Activated T-cell treated with anti-CD3 and anti-CD28 coated beads, Interleukin-2, amount 50 U/mL, for 72 hours (primary cell): ENCODE data around the gene LDLRAD4. TPM values are rescaled to one million over a fixed set of nuclear protein-coding genes. Genes with fewer than 3 reads are reported as not detected.

ENCODE experiments used
- ATAC-seq, 2 donors: fragments of 150-1000 bp; cut with Tn5 transposase; replicated peaks in 1 of 2; 2 replicates each; pipeline ENCODE4 v1.10.0; 2021; ENCODE audit warnings: moderate library complexity in 2 of 2, mild to moderate bottlenecking in 1 of 2
- DNase-seq, 2 donors: peaks; one replicate each; pipeline ENCODE4 v3.0.0; 2021 to 2022; ENCODE audit warnings: mixed read lengths in 1 of 2
- H3K27ac Mint-ChIP-seq: one replicate; pipeline ENCODE4 v1.8.0; 2022; ENCODE audit warnings: mild to moderate bottlenecking, moderate library complexity, mixed read lengths
- H3K27me3 Mint-ChIP-seq: one replicate; pipeline ENCODE4 v1.8.0; 2022; ENCODE audit warnings: low read depth, mixed read lengths
- H3K36me3 Mint-ChIP-seq, 2 donors: one replicate each; pipeline ENCODE4 v1.8.0; 2022; ENCODE audit warnings: mixed read lengths in 2 of 2, mild to moderate bottlenecking in 1 of 2; ENCODE audit not compliant: insufficient read depth in 2 of 2
- H3K4me1 Mint-ChIP-seq: one replicate; pipeline ENCODE4 v1.8.0; 2022; ENCODE audit warnings: low read depth, mixed read lengths
- H3K4me3 Mint-ChIP-seq, 2 donors: one replicate each; pipeline ENCODE4 v1.8.0; 2022; ENCODE audit warnings: mild to moderate bottlenecking in 2 of 2, mixed read lengths in 2 of 2, moderate library complexity in 2 of 2
- H3K9me3 Mint-ChIP-seq, 2 donors: one replicate each; pipeline ENCODE4 v1.8.0; 2022; ENCODE audit warnings: mixed read lengths in 2 of 2
- total RNA-seq, 2 donors: library from RNA; stranded (reverse); gene quantifications; one replicate each; pipeline ENCODE4 v1.2.3, GENCODE V29; 2022

LDLRAD4 gene
- total RNA-seq, 2 donors from 2014 or later: 46.0 to 47.2 TPM

DNA sequence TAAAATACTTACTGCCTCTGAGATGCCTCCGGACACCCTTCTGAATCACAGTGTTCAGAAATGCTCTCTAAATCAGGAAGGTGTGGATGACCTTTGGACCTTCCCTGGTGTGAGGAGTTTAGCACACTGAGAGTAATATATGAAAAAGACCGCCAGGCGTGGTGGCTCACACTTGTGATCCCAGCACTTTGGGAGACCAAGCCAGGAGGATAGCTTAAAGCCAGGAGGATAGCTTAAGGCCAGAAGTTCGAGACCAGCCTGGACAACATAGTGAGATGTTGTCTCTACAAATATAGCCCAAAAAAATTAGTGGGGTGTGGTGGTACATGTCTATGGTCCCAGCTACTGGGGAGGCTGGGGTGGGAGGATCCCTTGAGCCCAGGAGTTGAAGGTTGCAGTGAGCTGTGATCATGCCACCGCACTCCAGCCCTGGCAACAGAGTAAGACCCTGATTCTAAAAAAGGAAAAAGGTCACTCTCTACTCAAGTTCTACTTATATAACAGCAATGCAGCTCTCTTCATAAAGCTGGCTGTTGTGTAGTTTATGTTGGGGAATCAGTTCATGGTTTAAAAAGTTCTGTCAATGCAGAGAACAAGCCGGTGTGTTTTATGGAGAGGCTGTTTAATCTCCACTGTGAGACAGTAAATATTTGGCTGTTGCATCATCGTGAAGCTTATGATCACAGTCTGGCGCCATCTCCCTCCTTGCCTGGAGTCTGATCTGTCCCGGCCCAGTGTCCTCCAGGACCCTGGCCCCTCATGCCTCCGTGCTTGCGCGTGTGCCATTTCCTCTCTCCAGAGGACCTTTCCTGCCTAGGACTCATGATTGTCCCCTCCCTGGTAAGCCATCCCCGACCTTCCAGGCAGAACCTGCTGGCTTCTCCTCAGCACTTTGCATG, 323.3 kb downstream of the LDLRAD4 start:
- peaks cover 47% of the 10 kb centered on the region for H3K4me1 Mint-ChIP-seq
- no peaks in the 10 kb centered on the region for H3K9me3 Mint-ChIP-seq
- H3K36me3 Mint-ChIP-seq: peaks cover 0 to 1% of the 10 kb centered on the region in 2 donors
- no peaks in the 10 kb centered on the region for H3K27me3 Mint-ChIP-seq
- ATAC-seq (no peak), DNase-seq (no peak)
- H3K27ac Mint-ChIP-seq: no peak overlapping the region
- no peak overlapping the region for H3K4me3 Mint-ChIP-seq

DNA sequence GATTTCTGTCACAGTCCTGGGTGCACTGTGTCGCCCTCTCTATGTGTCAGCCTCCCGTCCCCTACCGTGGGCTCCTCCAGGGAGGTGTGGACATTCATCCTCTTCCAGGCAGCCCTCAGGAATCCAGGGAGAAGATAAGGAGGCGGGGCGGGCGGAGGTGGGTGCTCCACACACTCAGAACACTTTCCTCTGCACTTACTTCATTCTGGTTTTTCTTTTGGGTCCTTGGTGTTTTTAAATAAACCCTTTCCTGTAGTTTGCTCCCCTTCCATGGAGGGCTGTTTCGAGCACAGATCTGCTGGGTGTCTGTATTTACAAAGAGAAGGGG, 323.9 kb downstream of the LDLRAD4 start:
- H3K4me1 Mint-ChIP-seq: peaks cover 41% of the 10 kb centered on the region
- H3K4me3 Mint-ChIP-seq: no peak overlapping the region
- no peak overlapping the region for H3K27ac Mint-ChIP-seq
- DNase-seq: no peak
- peaks cover under 1 to 1% of the 10 kb centered on the region in 2 donors for H3K36me3 Mint-ChIP-seq
- H3K27me3 Mint-ChIP-seq: no peaks in the 10 kb centered on the region
- ATAC-seq: no peak
- H3K9me3 Mint-ChIP-seq: peaks cover 0 to 2% of the 10 kb centered on the region in 2 donors

- H3K36me3 Mint-ChIP-seq: peaks cover 1 to 6% of the 10 kb centered on the region in 2 donors
- H3K9me3 Mint-ChIP-seq: peaks cover 0 to 2% of the 10 kb centered on the region in 2 donors
- H3K4me3 Mint-ChIP-seq: no peak overlapping the region
- ATAC-seq (no peak), DNase-seq (no peak)
- no peak overlapping the region for H3K27ac Mint-ChIP-seq
- peaks cover 36% of the 10 kb centered on the region for H3K4me1 Mint-ChIP-seq
- no peaks in the 10 kb centered on the region for H3K27me3 Mint-ChIP-seq
Measured at GRCh38 chr18:13543144-13543543, 324.6 kb downstream of the LDLRAD4 start.

DNA sequence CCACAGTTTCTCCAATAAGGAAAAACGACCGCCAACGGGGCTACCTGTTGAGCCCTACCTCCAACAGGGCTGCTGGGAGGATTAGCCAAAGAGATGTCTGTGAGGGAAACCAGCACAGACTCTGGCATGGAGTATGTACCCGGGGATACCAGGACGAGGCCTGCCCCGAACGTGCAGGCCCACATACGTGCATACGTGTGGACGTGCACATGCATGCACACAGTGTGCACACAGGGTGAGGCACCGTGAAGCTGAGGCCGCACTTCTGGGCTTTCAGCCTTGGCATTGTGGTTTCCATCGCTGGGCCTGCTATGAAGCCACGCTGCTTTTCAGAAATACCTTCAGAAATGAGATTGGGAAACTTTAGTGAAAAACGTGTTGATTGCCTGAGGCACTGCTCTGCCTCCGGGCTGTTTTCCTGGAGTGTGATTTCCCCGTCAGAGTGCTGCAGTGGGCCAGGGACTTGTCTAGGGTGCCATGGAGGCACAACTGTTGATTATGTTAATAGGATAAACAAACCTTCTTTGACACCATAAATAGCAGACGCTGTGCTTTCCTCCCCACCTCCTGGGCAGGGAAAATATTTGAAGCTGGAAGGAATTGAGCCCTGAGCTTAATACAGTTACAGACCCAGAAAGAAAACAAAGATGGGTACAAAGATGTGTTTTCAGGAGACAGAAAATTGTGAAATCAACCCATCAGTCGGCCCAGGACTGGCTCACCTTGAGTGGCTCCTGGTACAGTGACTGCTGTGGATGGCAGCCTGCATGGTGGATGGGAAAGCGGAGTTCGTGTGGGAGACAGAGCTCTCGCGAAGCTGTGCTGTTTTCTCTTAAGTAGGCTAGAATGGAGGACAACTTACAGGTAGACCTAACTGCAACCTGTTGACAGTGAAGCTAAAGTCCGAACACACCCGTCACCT, 325.5 kb downstream of the LDLRAD4 start:
- peaks cover 1 to 6% of the 10 kb centered on the region in 2 donors for H3K36me3 Mint-ChIP-seq
- no peak for ATAC-seq
- H3K4me1 Mint-ChIP-seq: peaks cover 27% of the 10 kb centered on the region
- no peak overlapping the region for H3K27ac Mint-ChIP-seq
- no peak for DNase-seq
- H3K27me3 Mint-ChIP-seq: no peaks in the 10 kb centered on the region
- peaks cover 0 to 2% of the 10 kb centered on the region in 2 donors for H3K9me3 Mint-ChIP-seq
- no peak overlapping the region for H3K4me3 Mint-ChIP-seq

GRCh38 chr18:13544953-13545352, 326.4 kb downstream of the LDLRAD4 start:
- Mint-ChIP-seq H3K4me3 (no peak overlapping the region), H3K27me3 (no peaks in the 10 kb centered on the region), H3K9me3 (peaks cover 0 to 2% of the 10 kb centered on the region in 2 donors), H3K36me3 (peaks cover 1 to 6% of the 10 kb centered on the region in 2 donors), H3K4me1 (peaks cover 18% of the 10 kb centered on the region), H3K27ac (no peak overlapping the region)
- no peak for ATAC-seq
- no peak for DNase-seq

DNA sequence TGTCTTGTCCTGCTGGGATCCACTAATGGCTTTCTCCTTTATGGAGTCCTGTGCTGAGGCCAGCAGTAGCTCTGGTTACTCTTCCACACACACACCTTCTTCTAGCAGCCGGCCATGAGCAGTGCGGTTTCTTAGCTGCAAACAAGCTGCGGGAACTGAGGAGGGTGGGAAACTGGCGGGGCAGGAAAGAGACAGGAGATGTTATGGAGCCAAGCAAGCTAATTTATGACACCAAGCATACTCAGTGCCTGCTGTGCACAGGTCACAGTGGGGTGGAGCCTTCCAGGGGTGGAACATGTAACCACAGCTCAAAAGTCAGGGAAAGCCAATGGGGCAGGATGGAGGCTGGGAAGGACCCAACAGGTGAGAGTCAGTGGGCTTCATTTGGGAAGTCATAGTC, 327.0 kb downstream of the LDLRAD4 start:
- DNase-seq (no peak), ATAC-seq (no peak)
- H3K4me1 Mint-ChIP-seq: peaks cover 13% of the 10 kb centered on the region
- H3K9me3 Mint-ChIP-seq: peaks cover 0 to 2% of the 10 kb centered on the region in 2 donors
- no peak overlapping the region for H3K4me3 Mint-ChIP-seq
- H3K36me3 Mint-ChIP-seq: peaks cover 1 to 5% of the 10 kb centered on the region in 2 donors
- H3K27ac Mint-ChIP-seq: no peak overlapping the region
- no peaks in the 10 kb centered on the region for H3K27me3 Mint-ChIP-seq

- H3K36me3 Mint-ChIP-seq: peaks cover 1 to 5% of the 10 kb centered on the region in 2 donors
- H3K9me3 Mint-ChIP-seq: peaks cover 0 to 2% of the 10 kb centered on the region in 2 donors
- H3K27ac Mint-ChIP-seq: no peak overlapping the region
Measured at GRCh38 chr18:13545955-13546354, 327.4 kb downstream of the LDLRAD4 start.

DNA sequence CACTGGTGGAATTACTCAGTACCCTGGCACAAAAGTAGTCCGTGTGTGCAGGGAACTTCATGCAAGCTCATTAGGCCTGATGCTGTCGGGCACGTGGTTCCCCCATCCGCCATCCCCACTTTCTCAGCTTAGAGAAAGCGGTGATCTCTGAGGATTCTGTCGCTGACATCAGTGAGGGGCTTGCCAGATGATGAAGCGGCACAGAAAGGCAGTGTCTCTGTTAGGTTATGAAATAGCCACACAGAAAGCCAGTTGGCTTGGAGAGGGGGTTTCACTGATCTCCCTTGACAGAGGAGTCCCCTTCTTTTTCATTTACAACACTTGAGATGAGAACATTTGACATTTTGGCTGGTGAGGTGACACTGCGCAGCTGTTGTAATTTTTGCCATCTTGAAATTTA, 328.1 kb downstream of the LDLRAD4 start:
- Mint-ChIP-seq H3K4me1 (peaks cover 8% of the 10 kb centered on the region), H3K9me3 (peaks cover 0 to 2% of the 10 kb centered on the region in 2 donors), H3K27ac (no peak overlapping the region), H3K27me3 (no peaks in the 10 kb centered on the region), H3K36me3 (peaks cover 1 to 6% of the 10 kb centered on the region in 2 donors), H3K4me3 (no peak overlapping the region)
- no peak for ATAC-seq
- no peak for DNase-seq

More at GRCh38 chr18:13545955-13546354, 327.4 kb downstream of the LDLRAD4 start:
- ATAC-seq (no peak), DNase-seq (no peak)
- H3K27me3 Mint-ChIP-seq: no peaks in the 10 kb centered on the region
- no peak overlapping the region for H3K4me3 Mint-ChIP-seq
- peaks cover 8% of the 10 kb centered on the region for H3K4me1 Mint-ChIP-seq

DNA sequence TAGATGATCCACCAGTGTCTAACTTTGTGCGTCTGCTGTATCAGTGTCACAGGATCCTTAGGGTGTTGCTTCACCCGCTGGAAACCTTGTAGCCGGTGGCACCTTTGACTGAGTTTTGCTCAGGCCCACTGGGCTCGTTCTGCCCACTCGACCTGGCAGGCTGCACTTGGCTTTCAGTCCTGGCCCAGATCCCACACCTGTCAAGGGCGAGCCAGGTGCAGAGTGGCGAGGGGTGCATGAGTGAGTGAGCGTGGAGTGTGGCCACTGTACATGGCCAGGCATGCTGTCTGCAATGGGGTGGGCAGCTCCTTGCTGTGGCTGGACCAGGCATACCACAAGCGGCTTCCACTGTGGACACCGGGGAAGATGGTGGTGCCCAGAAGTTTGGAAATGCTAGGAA, 328.8 kb downstream of the LDLRAD4 start:
- Mint-ChIP-seq H3K9me3 (peaks cover 0 to 2% of the 10 kb centered on the region in 2 donors), H3K27me3 (no peaks in the 10 kb centered on the region), H3K4me1 (peaks cover 7% of the 10 kb centered on the region), H3K4me3 (no peak overlapping the region), H3K36me3 (peaks cover 1 to 6% of the 10 kb centered on the region in 2 donors), H3K27ac (no peak overlapping the region)
- no peak for DNase-seq
- ATAC-seq: no peak

GRCh38 chr18:13548106-13548819, 329.7 kb downstream of the LDLRAD4 start:
- Mint-ChIP-seq H3K4me3 (no peak overlapping the region), H3K27ac (no peak overlapping the region), H3K9me3 (peaks cover 0 to 2% of the 10 kb centered on the region in 2 donors), H3K4me1 (peaks cover 7% of the 10 kb centered on the region), H3K27me3 (no peaks in the 10 kb centered on the region), H3K36me3 (peaks cover 1 to 6% of the 10 kb centered on the region in 2 donors)
- DNase-seq (no peak), ATAC-seq (no peak)

- DNase-seq (no peak), ATAC-seq (no peak)
- peaks cover 7% of the 10 kb centered on the region for H3K4me1 Mint-ChIP-seq
- no peaks in the 10 kb centered on the region for H3K27me3 Mint-ChIP-seq
- peaks cover 0 to 2% of the 10 kb centered on the region in 2 donors for H3K9me3 Mint-ChIP-seq
- no peak overlapping the region for H3K27ac Mint-ChIP-seq
- H3K4me3 Mint-ChIP-seq: no peak overlapping the region
- peaks cover 1 to 6% of the 10 kb centered on the region in 2 donors for H3K36me3 Mint-ChIP-seq
Measured at GRCh38 chr18:13548966-13549879, 330.7 kb downstream of the LDLRAD4 start.

DNA sequence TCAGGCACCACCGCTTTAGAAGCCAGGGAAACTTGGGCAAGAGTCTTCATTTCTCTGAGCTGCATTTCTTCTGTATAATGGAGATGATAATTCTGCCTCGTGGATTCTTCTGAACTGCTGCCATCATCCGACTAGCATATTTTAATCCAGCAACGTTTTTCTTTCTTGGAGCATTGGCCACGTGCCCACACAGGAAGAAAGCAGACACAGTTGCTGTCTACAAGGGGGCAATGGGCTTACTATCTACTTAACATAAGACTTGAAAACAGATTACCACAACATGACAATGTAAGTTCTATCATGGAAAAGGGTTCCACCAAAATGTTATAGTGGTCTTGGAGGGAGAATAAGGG, 331.3 kb downstream of the LDLRAD4 start:
- H3K36me3 Mint-ChIP-seq: peaks cover 1 to 6% of the 10 kb centered on the region in 2 donors
- H3K27me3 Mint-ChIP-seq: no peaks in the 10 kb centered on the region
- DNase-seq: no peak
- no peak overlapping the region for H3K4me3 Mint-ChIP-seq
- peaks cover 10% of the 10 kb centered on the region for H3K4me1 Mint-ChIP-seq
- H3K27ac Mint-ChIP-seq: no peak overlapping the region
- ATAC-seq: no peak
- H3K9me3 Mint-ChIP-seq: peaks cover 0 to 2% of the 10 kb centered on the region in 2 donors
